HG02981 (cell line): ENCODE measurements around the gene CENPN.
A peak's percentile ranks its signal among the peaks of the same experiment; 100 is the strongest.

Experiments used
- ATAC-seq: cut with Tn5 transposase; IDR thresholded peaks from one replicate; pipeline ENCODE4 v1.9.1; 2021; ENCODE audit warnings: mild to moderate bottlenecking, moderate library complexity; ENCODE audit not compliant: unreplicated experiment

CENPN gene

DNA sequence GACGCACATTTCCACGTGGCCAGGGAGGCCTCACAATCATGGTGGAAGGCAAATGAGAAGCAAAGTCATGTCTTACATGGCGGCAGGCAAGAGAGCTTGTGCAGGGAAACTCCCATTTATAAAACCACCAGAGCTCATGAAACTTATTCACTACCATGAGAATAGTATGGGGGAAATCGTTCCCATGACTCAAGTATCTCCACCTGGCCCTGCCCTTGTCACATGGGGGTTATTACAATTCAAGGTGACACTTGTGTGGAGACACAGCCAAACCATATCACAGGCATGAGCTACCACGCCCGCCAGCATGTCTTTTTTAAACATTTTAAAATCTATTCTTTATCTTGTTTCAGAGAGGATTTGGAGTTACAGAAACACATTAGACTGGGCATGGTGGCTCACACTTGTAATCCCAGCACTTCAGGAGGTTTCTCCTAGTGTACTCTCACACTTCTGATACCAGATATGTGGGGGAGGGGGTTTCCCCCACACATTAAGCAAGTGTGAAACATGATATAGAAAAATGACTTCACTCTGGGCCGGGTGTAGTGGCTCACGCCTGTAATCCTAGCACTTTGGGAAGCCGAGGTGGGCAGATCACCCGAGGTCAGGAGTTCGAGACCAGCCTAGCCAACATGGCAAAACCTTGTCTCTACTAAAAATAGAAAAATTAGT is 23.1 kb downstream of the CENPN start:
- no peak for ATAC-seq

DNA sequence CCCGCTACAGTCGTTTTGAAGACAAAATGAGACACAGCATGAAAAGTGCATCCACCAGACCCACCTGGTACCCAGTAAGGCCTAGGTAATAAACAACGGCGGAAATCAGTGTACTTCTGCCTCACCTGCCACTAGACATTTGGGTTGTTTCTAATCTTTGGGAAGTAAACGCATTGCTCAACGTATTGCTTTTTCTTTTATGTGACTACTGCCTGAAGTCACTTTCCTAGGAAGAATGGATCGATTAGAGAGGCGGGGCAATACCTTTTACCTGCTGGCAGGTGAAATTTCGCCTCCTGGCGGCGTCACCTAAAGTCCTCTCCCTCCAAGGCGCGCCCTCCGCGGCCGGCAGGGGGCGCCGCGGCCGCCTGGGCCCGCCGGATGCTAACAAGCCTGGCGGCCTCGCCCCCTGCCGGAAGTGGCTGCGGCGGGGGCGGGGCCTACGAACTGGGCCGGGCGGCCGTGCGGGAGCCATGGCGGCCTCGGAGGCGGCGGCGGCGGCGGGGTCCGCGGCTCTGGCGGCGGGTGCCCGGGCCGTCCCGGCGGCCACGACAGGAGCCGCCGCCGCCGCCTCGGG is 28.5 kb downstream of the CENPN start, which contains the start of gene ATMIN:
ATMIN (plus strand) TSS at position 445 of the 577 bp plus-strand sequence; CDS start at position 474, 29 bp downstream.
- ATAC-seq = peak; percentile 86

- ATAC-seq = peak; percentile 53
Observed at GRCh38 chr16:81035975-81036750, 29.1 kb downstream of the CENPN start.

DNA sequence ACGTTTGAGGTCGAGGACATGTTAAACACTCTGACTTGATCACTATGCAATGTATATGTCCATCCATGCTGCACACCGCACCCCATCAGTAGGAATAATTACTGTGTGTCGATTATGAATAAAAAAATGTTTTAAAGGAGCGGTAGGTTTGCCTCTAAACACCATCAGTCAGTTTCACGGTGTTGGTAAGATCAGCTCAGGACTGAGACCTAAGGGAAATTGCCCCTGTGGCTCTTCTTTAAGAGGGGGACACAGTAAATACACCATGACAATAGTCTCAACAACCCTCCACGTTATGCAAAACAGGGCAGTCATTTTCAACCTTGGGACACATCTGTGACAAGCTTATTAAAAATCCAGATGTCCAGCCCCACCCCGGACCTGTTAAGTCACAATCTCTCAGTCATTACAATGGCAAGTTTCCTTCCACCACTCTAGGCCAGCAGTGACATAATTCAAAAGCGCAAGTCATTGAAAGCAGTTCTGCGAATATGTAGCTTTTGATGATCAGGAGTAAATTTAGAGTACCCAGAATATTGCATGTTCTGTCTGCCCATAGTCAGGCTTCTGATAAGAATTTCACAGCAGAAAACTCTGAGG is 29.8 kb downstream of the CENPN start:
- ATAC-seq = no peak

DNA sequence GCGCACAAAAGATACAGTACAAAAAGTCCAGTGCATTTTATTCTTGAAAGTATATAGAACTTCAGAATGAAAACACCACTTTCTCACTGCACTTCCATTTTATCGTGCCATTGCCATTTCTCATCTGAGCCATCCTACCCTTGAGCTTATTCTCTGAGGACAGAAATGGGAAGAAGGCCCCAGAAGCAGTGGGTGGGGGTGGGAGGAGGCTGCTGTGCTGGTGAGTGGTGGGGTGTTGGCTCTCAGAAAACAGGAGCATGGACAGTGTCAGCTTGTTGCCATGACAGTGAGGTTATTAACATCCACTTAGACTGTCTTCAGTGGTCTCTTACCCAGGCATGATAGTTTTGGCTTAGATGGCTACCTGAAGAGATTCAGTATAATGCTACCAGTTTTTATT is 33.1 kb downstream of the CENPN start:
- ATAC-seq = no peak

DNA sequence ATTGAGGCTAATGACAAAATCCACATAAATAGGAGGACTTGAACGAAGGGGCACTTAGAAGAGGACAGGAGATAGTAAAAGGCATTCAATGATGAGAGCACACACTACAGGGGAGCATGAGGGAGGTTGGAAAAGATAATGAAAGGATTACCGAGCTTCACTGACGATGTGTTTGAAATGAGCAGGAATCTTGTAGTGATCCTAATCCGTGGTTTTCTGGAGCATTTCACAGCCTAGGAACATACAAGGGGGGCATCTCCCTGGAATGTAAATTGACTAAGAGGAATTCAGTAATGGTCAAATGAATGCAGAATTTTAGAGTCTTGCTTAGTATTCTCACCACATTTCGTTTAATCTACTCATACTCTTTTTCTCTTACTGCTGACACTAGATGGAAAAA is 33.8 kb downstream of the CENPN start:
- no peak for ATAC-seq

GRCh38 chr16:81041696-81042095 is 34.7 kb downstream of the CENPN start:
- no peak for ATAC-seq

- no peak for ATAC-seq
Observed at GRCh38 chr16:81042821-81043220, 35.8 kb downstream of the CENPN start.

DNA sequence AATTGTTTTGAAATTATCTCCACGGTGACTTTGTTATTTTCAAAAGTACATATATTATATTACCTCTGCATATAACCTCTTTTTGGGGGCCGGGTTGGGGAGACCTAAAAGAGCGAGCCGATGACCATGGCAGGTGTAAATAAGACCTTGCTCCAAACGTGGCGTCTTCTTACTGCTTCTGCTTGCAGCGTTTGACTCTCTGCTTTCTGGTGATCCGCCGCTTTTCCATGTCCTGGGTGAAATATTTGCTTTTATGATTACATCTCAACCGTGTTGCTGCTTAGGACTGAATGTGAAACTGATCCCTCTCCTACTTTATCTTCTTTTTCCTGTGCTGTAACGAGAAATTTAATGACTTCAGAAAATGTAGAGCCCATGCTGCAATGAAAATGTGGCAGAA is 46.7 kb downstream of the CENPN start:
- ATAC-seq = no peak

DNA sequence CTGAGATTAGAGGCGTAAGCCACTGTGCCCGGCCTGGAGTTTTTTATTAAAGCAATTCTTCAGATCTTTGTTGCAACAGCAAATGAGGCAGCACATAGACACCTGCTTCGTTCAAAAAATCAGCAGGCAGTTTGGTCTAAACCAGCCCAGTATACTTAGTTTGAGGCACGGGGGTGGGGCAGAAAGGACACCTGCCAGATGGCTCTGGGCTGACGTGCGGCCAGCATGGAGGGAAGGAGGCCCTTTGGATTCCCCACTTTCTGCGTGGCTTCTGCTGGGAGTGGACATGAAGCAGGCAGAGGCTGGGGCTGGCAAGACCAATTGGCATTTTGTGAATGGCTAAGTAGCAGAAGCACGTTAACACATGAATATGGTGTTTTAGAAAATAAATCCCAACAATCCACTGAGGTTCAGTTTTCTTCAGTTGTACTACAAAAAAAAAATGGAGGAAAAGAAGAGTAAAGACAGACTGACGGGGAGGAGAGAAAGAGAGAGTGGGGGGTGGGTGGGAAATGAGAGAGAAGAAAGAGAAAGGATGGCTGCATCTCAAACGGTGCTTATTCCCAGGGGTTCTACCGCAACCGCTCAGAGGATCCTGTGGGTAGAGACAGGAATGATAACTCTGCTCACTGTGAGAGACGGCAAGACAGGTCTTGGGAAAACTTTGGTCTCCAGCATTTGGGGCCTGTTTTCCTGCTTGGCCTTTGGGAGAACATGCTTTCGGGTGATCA is 53.7 kb downstream of the CENPN start:
- no peak for ATAC-seq

- ATAC-seq = no peak
Observed at GRCh38 chr16:81061307-81061640, 54.3 kb downstream of the CENPN start.

DNA sequence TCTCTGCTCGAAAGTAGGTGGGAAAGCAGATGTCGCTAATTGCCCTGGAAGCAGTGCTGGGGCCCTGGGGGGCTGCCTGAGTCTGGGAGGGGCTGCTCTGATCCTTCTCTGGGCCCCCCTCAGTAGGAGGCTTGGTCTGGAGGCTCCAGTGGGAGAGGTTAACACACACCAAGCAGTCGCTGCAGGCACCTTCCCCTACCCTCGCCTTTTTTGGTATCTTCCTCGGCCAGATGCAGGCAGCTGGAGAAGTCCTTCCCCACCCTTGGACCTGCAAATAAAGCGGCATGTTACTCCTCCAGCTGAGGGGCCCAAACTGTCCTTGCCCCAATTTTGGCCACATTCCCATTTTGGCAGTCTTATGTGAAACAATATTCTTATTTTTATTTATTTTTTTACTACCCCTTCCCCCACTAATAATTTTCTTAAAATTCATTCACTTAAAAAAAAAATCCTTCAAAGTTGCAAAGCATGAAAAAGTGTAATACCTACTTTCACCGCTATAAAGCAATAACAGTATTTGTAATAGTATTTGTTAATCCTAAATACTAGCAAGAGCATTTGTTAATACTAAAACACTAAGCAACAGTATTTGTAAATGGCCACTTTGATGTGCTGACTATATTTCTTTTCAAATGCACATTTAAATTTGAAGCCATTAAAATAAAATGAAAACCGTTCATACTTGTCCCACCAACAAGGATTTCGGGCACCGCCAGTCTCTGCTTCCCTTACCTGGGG is 55.0 kb downstream of the CENPN start:
- ATAC-seq = no peak

DNA sequence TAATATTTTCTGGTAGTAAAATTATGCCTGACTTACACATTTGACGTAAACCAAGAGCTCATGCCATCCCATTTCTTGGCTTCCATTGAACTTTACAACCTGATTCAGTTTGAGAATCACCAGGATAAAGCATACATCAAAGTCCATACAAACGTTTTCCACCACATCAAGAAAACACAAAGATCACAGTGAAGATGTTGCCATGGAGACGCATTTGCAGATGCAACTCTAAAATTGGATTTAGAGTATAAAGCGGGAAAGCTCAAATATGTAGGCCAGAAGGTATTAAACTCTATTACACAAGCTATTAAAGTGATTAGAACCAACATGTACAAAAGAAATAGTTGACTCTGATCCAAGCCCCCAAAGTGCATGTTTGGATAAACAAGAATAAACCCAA is 59.7 kb downstream of the CENPN start:
- ATAC-seq = no peak

GRCh38 chr16:81067166-81067565 is 60.2 kb downstream of the CENPN start:
- ATAC-seq = no peak

- ATAC-seq = no peak
Observed at GRCh38 chr16:81069063-81069462, 62.0 kb downstream of the CENPN start.

- no peak for ATAC-seq
Observed at GRCh38 chr16:81070979-81071378, 64.0 kb downstream of the CENPN start.

GRCh38 chr16:81071805-81072204 is 64.8 kb downstream of the CENPN start:
- ATAC-seq = no peak

GRCh38 chr16:81073560-81074330 is 66.7 kb downstream of the CENPN start:
- ATAC-seq = no peak

- peak; percentile 71 for ATAC-seq
Observed at GRCh38 chr16:81076566-81077075, 69.6 kb downstream of the CENPN start.
